Lung (tissue), 12 donors: Measurements from ENCODE around the gene KDM4C. TPM values are rescaled to one million over a fixed set of nuclear protein-coding genes. Genes with fewer than 3 reads are reported as not detected.

Experiments
- ATAC-seq: fragments of 200-7000 bp; cut with Tn5 transposase; one replicate; pipeline ENCODE4 v1.9.1; 2020; ENCODE audit warnings: moderate number of reproducible peaks; ENCODE audit not compliant: insufficient read depth, low FRiP score
- DNase-seq, 3 donors: peaks; one replicate each; pipeline ENCODE4 v3.0.0-alpha.2; 2013 to 2017
- H3K27ac ChIP-seq, 2 donors: one replicate each; pipeline ENCODE4 v1.5.1; 2013; ENCODE audit warnings: mild to moderate bottlenecking in 2 of 2, moderate library complexity in 2 of 2, control low read depth in 1 of 2, inconsistent platforms in 1 of 2, low read depth in 1 of 2, low read length in 1 of 2
- H3K27me3 ChIP-seq, 3 donors: one replicate each; pipeline ENCODE4 v1.5.1; 2013; ENCODE audit warnings: low read length in 2 of 3; ENCODE audit not compliant: control insufficient read depth in 3 of 3, insufficient read depth in 3 of 3
- H3K36me3 ChIP-seq, 4 donors: one replicate each; pipeline ENCODE4 v1.5.1; 2013; ENCODE audit warnings: low read length in 4 of 4, mild to moderate bottlenecking in 1 of 4, moderate library complexity in 1 of 4; ENCODE audit not compliant: control insufficient read depth in 4 of 4, insufficient read depth in 4 of 4
- H3K4me1 ChIP-seq, 5 donors: one replicate each; pipeline ENCODE4 v1.5.1; 2013; ENCODE audit warnings: low read length in 5 of 5, mild to moderate bottlenecking in 2 of 5, moderate library complexity in 1 of 5; ENCODE audit not compliant: control insufficient read depth in 5 of 5, insufficient read depth in 5 of 5
- H3K4me3 ChIP-seq: one replicate; pipeline ENCODE4 v1.5.1; 2013; ENCODE audit warnings: mild to moderate bottlenecking, control low read depth, moderate library complexity
- H3K9ac ChIP-seq, 2 donors: one replicate each; pipeline ENCODE4 v1.5.1; 2013; ENCODE audit warnings: low read length in 2 of 2, control low read depth in 1 of 2; ENCODE audit not compliant: insufficient read depth in 1 of 2
- H3K9me3 ChIP-seq, 4 donors: one replicate each; pipeline ENCODE4 v1.5.1; 2013; ENCODE audit warnings: low read length in 3 of 4, mild to moderate bottlenecking in 1 of 4, moderate library complexity in 1 of 4; ENCODE audit not compliant: control insufficient read depth in 4 of 4, insufficient read depth in 3 of 4
- CTCF ChIP-seq: IDR thresholded peaks from 2 replicates; pipeline ENCODE4 v1.5.1; 2012; ENCODE audit warnings: mild to moderate bottlenecking; ENCODE audit errors: control extremely low read depth, extremely low read depth
- WGBS, 2 donors: extraction: QIAGEN DNeasy Blood & Tissue Kit; methylation state at CpG; one replicate each; pipeline ENCODE4 v1.1.7; 2013; 5-methylcytosine and 5-hydroxymethylcytosine counted together
- polyA plus RNA-seq, 2 donors: library from polyadenylated mRNA; stranded (reverse); fragments of 200-250 nt; gene quantifications; one replicate each; pipeline ENCODE4 v1.2.1, GENCODE V29; 2013
- total RNA-seq, 2 donors: library from RNA; depleted of rRNA in 1 of 2; stranded (reverse); fragments of >200 nt in 1 of 2; gene quantifications; one replicate each; pipeline ENCODE4 v1.2.1, GENCODE V29; 2014 to 2021
- donor health status: control.
- donor health status: control.
- donor health status: Bipolar disorder and iron deficiency.
- donor health status: healthy.
- donor health status: DM: yes; HTN: yes; CAD: no.

KDM4C gene
- total and polyA plus RNA-seq, 4 donors, result 7.1 to 78.5 (median 25.0) TPM

GRCh38 chr9:7174884-7175283 is 417.1 kb downstream of the KDM4C start:
- WGBS, 2 donors, result 93 to 95% methylated on average over 8 of the region's 8 CpGs
- H3K4me3 ChIP-seq, result no peak overlapping the region
- no peak overlapping the region for H3K27ac ChIP-seq
- H3K9me3 ChIP-seq, result peaks cover 0 to 7% (median 0%) of the 10 kb centered on the region in 4 donors
- ATAC-seq, result no peak
- H3K36me3 ChIP-seq, result peaks cover 0 to 18% (median 7%) of the 10 kb centered on the region in 4 donors
- no peak for TF ChIP-seq CTCF
- H3K4me1 ChIP-seq, result peaks cover 0 to 10% (median 4%) of the 10 kb centered on the region in 5 donors
- DNase-seq, result no peak
- H3K27me3 ChIP-seq, result no peaks in the 10 kb centered on the region
- no peak overlapping the region for H3K9ac ChIP-seq

GRCh38 chr9:7176561-7176960 is 418.8 kb downstream of the KDM4C start:
- peaks cover 0 to 10% (median 4%) of the 10 kb centered on the region in 5 donors for H3K4me1 ChIP-seq
- H3K27ac ChIP-seq, result no peak overlapping the region
- peaks cover 0 to 16% (median 5%) of the 10 kb centered on the region in 4 donors for H3K36me3 ChIP-seq
- no peak overlapping the region for H3K9ac ChIP-seq
- ATAC-seq (no peak), DNase-seq (peak; percentile 32 to 73 (median 71))
- TF ChIP-seq CTCF, result no peak
- peaks cover 0 to 9% (median 0%) of the 10 kb centered on the region in 4 donors for H3K9me3 ChIP-seq
- H3K27me3 ChIP-seq, result no peaks in the 10 kb centered on the region
- H3K4me3 ChIP-seq, result no peak overlapping the region
- 90 to 92% methylated on average over 1 of the region's 1 CpG for WGBS, 2 donors

- DNase-seq, result no peak
- 92 to 94% methylated on average over 3 of the region's 3 CpGs for WGBS, 2 donors
- H3K4me1 ChIP-seq, result peaks cover 0 to 8% (median 4%) of the 10 kb centered on the region in 5 donors
These were observed 419.6 kb downstream of the KDM4C start for GRCh38 chr9:7177383-7177782.

More at GRCh38 chr9:7177383-7177782, 419.6 kb downstream of the KDM4C start:
- H3K9me3 ChIP-seq, result peaks cover 0 to 9% (median 0%) of the 10 kb centered on the region in 4 donors
- H3K9ac ChIP-seq, result no peak overlapping the region
- no peak for TF ChIP-seq CTCF
- no peaks in the 10 kb centered on the region for H3K27me3 ChIP-seq
- no peak overlapping the region for H3K4me3 ChIP-seq
- H3K27ac ChIP-seq, result no peak overlapping the region
- H3K36me3 ChIP-seq, result peaks cover 0 to 14% (median 4%) of the 10 kb centered on the region in 4 donors
- ATAC-seq, result no peak
